Upper lobe of left lung (tissue), 4 donors: ENCODE measurements around the gene IWS1.

Source experiments
- CTCF ChIP-seq, 6 experiments: fragments of 450-650 bp in 4 of 6; fragments of 200-600 bp in 2 of 6; sonication (generic) in 2 of 6; IDR thresholded peaks; one replicate each; pipeline ENCODE4 v1.5.1; 2016 to 2019; ENCODE audit warnings: antibody characterized with exemption in 6 of 6
- EP300 ChIP-seq, 4 donors: sonication (generic); formaldehyde crosslinking; IDR thresholded peaks; one replicate each; pipeline ENCODE4 v1.5.1; 2017; ENCODE audit warnings: antibody characterized with exemption in 4 of 4, control low read depth in 2 of 4
- POLR2A ChIP-seq, 4 donors: fragments of 450-650 bp; IDR thresholded peaks; one replicate each; pipeline ENCODE4 v1.5.1; 2016 to 2017; ENCODE audit warnings: antibody characterized with exemption in 4 of 4, mild to moderate bottlenecking in 2 of 4
- POLR2AphosphoS5 ChIP-seq, 2 donors: sonication (generic); formaldehyde crosslinking; IDR thresholded peaks; one replicate each; pipeline ENCODE4 v1.5.1; 2017; ENCODE audit warnings: antibody characterized with exemption in 2 of 2

- no peak for TF ChIP-seq CTCF (IDR thresholded peaks at IDR 0.05)
- no peak for TF ChIP-seq POLR2A (IDR thresholded peaks at IDR 0.05)
- no peak for TF ChIP-seq EP300 (IDR thresholded peaks at IDR 0.05)
- no peak for TF ChIP-seq POLR2AphosphoS5 (IDR thresholded peaks at IDR 0.05)
Observed at GRCh38 chr2:127463155-127463991, 62.9 kb downstream of the IWS1 start.
